HG02798 (cell line): ENCODE data around the gene MARCHF9.
A peak's percentile ranks its signal among the peaks of the same experiment; 100 is the strongest.
"Not testable (repeated sequence)": the region's sequence is repeated elsewhere in the genome, so short reads cannot be mapped to it uniquely, and the experiment has no call there.

Source experiments
- ATAC-seq: cut with Tn5 transposase; IDR thresholded peaks from one replicate; pipeline ENCODE4 v1.9.1; 2021; ENCODE audit warnings: mild to moderate bottlenecking; ENCODE audit not compliant: unreplicated experiment, poor library complexity

Gene MARCHF9

DNA sequence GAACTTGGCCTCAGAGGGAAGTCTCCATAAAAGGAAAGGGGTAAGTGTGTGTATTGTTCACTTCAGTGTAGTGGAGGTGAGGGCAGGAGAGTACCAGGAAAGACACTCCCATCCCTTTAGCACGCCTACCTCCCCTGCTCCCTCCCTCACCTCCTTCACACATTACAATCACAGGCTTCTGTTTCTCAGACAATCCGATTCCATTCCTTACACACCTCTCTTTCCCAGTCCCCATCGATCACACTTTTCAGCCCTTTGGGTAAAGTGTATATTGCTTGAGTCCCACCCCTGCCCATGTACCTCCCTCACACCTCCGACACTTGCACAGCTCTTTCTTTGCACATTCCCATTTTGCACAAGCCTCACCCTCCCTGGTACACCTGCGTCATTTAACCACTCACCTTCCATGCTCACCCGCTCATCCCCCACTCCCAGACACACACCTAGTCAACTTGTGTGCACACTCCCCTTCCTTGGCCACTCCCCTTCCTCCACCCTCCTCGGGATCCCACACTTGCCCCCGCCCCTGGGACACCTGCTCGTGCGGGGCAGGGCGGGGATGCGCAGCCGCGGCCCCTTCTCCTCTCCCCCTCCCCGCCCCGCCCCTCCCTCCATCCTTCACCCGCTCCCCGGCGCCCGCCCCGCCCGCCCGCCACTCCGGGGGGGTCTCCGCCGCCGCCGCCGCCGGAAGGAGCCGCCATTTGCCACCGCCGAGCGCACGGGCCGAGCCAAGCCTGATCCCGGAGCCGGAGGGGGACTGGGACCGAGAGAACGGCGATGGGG lies at the start of gene MARCHF9:
TSS of gene MARCHF9 (plus strand) at position 693 of the 783 bp plus-strand sequence. CDS start 426 bp downstream, outside the sequence.
- ATAC-seq = peak; percentile 40

- no peak for ATAC-seq
Measured at GRCh38 chr12:57707250-57707649, 47.7 kb upstream of the MARCHF9 start.

DNA sequence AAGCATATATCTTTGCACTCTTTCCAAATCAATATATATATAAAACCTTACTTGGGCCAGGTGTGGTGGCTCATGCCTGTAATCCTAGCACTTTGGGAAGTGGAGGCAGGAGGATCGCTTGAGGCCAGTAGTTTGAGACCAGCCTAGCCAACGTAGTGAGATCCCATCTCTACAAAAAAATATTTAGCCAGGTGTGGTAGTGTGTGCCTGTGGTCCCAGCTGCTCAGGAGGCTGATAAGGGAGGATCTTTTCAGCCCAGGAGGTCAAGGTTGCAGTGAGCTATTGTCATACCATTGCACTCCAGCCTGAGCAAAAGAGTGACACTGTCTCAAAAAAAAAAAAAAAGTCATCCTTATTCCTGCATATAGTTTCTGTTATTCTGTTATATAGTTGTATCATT lies 46.6 kb upstream of the MARCHF9 start:
- no peak for ATAC-seq

DNA sequence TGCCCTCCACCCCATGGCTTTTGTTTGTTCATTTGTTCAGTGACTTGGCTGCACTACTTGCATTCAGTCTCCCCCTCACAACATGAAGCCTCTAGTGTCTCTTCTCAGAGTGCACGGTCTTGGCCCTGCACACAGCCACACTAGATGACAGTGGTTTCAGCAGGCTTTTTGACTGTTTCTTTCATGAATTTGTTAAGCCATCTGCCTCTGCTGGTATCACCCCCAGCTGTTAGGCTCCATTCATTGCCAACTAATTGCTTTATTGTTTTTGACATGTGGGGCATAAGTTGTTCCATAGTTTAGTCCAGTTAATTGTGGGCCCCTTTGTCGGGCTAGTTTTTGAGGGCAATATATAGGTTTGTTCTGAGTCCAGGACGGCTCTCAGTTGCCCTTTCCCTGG lies 42.2 kb upstream of the MARCHF9 start:
- no peak for ATAC-seq

GRCh38 chr12:57713209-57713608 lies 41.7 kb upstream of the MARCHF9 start:
- no peak for ATAC-seq

DNA sequence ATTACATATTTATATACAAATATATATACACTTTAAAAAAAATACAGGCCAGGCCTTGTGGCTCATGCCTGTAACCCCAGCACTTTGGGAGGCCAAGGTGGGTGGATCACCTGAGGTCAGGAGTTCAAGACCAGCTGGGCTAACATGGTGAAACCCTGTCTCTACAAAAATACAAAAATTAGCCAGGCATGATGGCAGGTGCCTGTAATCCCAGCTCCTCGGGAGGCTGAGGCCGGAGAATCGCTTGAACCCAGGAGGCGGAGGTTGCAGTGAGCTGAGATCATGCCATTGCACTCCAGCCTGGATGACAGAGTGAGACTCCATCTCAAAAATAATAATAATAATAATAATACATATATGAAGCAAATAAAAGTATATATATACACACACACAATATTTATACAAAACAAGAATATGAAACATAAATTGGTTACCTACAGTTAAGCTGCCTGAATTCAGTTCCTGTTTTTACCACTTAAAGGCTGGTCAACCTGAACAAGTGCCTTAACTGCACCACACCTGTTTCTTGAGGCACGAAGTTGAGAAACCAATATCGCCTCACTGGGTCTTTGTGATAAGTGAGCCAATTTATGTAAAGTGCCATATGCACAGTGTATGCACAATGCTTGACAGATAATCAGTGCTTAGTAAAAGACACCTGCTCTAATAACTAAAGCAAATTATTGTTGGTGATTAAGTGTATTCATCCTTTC lies 39.7 kb upstream of the MARCHF9 start:
- not testable (repeated sequence) for ATAC-seq

DNA sequence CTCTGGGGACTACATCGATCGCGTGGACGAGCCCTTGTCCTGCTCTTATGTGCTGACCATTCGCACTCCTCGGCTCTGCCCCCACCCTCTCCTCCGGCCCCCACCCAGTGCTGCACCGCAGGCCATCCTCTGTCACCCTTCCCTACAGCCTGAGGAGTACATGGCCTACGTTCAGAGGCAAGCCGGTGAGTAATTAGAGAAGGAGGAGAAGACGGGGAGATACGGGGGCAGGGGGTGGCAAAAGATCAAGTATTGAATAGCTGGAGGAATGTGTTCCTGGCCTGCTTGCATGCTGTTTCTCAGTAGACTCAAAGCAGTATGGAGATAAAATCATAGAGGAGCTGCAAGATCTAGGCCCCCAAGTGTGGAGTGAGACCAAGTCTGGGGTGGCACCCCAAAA lies 39.1 kb upstream of the MARCHF9 start:
- ATAC-seq = no peak

GRCh38 chr12:57716305-57716704 lies 38.6 kb upstream of the MARCHF9 start:
- no peak for ATAC-seq

GRCh38 chr12:57717131-57717530 lies 37.8 kb upstream of the MARCHF9 start:
- no peak for ATAC-seq

DNA sequence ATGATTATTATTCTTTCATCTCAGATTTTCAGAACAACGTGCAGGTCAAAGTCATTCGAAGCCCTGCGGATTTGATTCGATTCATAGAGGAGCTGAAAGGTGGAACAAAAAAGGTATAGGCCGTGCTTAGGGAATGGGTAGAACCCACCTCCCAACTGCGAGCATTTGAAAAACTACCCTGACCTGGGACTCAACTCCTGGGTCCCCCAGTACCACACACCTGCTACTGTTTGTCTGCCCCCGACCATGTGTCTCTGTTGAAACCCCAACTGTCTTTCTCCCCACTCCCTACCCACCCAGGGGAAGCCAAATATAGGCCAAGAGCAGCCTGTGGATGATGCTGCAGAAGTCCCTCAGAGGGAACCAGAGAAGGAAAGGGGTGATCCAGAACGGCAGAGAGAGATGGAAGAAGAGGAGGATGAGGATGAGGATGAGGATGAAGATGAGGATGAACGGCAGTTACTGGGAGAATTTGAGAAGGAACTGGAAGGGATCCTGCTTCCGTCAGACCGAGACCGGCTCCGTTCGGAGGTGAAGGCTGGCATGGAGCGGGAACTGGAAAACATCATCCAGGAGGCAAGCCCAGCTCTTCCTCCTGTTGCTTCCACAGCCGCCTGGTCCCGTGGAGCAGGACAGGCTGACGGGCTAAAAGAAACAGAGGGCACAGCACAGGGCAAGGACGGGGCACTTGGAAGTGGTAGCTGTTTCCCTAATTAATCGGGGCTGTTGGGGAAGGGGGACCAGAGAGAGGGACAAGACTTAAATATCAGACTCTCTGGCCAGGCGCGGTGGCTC lies 36.9 kb upstream of the MARCHF9 start:
- no peak for ATAC-seq

GRCh38 chr12:57718641-57719528 lies 36.0 kb upstream of the MARCHF9 start:
- ATAC-seq = no peak

DNA sequence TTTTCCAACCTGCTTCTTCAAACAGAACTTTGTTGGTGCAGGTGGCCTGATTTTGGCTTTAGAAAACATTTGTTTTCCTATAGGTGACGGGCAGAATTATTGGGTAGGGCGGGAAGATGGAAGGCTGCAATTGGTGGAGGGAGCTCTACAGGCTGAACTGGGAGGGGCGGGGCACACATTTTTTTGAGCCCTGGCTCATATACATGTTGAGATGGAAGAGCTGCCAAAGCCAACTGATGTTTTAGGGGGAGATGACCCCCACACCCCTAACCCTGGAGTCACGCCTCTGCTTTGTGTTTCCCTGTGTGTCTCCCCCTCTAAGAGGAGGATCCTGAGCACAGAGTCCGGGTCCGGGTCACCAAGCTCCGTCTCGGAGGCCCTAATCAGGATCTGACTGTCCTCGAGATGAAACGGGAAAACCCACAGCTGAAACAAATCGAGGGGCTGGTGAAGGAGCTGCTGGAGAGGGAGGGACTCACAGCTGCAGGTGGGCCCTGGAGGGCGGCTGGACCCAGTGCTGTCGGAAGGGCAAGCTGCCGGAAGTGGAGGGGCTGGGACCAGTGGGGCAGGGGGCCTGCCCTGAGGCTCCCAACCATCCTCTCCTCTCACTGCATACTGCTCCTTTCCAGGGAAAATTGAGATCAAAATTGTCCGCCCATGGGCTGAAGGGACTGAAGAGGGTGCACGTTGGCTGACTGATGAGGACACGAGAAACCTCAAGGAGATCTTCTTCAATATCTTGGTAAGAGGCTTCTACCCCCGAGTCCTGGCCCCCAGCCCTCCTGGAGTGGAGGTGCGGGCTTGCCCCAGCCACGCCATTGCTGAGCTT lies 34.9 kb upstream of the MARCHF9 start:
- ATAC-seq = no peak

GRCh38 chr12:57720606-57721595 lies 34.0 kb upstream of the MARCHF9 start:
- ATAC-seq = no peak

DNA sequence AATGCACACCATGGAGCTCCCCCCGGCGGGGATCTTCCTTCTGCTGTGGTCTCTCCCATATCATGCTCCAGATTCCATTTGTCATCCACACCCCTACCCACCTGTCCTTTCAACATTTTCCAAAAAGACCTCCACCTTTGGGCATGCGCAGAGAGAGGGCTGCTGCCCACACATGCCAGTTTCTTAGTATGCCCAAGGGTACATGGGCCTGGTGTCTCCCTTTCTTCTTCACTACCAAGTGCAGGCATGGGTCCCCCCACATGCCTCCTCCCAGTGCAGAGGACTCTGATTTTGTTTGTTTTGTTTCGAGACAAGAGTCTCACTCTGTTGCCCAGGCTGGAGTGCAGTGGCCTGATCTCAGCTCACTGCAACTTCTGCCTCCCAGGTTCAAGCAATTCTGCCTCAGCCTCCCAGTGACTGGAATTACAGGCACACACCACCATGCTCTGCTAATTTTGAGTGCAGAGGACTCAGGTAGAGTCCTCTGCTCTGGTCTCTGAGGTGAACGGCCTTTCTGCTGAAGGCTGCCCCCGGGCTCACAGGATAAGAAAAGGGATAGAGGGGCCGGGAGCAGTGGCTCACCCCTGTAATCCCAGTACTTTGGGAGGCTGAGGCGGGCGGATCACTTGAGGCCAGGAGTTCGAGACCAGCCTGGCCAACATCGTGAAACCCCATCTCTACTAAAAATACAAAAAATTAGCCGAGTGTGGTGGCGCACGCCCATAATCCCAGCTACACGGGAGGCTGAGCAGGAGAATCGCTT lies 32.9 kb upstream of the MARCHF9 start:
- ATAC-seq = not testable (repeated sequence)

DNA sequence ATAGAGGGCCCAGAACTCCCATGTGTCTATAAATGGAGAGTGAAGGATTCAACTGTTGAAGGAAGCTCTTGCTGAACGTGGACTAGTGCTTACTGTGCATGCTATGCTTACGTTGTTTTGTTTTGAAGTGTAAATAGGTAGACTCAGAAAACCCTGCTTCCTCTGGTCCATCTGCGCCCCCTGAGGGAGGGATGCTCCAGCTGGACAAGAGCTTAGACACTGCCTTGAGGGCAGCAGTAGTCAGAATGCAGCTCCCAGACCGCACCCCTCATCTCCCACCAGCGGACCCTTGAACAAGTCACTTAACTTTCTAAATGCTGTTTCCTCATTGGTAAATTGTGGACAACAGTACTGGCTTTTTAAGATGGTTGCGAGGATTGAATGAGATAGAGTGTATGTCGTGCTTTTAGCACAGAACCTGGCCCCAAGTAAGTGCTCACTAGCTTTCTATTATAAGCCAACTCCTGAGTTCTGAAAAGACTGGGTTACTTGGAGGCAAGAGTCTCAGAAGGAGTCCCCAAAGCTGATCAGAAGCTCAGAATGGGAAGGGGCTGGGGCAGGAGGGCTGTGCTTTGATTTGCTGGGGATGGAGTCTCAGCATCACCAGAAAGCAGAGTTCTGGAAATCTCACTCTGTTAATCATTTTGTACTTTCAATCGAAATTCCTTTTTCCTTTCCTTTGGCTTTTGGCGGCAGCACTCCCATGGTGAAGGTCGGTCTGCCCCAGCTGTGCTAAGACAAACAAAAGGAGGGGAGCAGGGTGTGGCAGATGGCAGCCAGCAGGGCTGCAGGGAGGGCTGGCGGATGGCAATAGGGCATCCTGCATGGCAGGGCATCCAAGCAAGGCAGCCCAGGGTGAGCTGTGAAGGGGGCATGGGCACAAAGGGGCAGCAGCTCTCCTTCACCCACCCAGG lies 31.9 kb upstream of the MARCHF9 start:
- no peak for ATAC-seq

GRCh38 chr12:57723630-57723962 lies 31.3 kb upstream of the MARCHF9 start:
- no peak for ATAC-seq
